Stomach (tissue), 9 donors: ENCODE measurements around the gene TAF1B. TPM values are rescaled to one million over a fixed set of nuclear protein-coding genes. Genes with fewer than 3 reads are reported as not detected.

Experiments
- DNase-seq, 2 donors: peaks; one replicate each; pipeline versions ENCODE4 v3.0.0 to v3.0.0-alpha.2; 2013 to 2019
- H3K27ac ChIP-seq, 5 donors: fragments of 200-600 bp in 4 of 5; sonication (generic) in 4 of 5; one replicate each; pipeline ENCODE4 v1.5.1; 2013 to 2019; ENCODE audit warnings: mild to moderate bottlenecking in 1 of 5, moderate library complexity in 1 of 5
- H3K27me3 ChIP-seq, 3 donors: fragments of 200-600 bp; sonication (generic); one replicate each; pipeline ENCODE4 v1.5.1; 2017 to 2019; ENCODE audit warnings: mixed run types in 1 of 3
- H3K36me3 ChIP-seq, 4 donors: fragments of 200-600 bp; sonication (generic); 1 replicate in 3 of 4; 2 replicates in 1 of 4; pipeline ENCODE4 v1.5.1; 2016 to 2019
- H3K4me1 ChIP-seq, 4 donors: fragments of 200-600 bp; sonication (generic); one replicate each; pipeline ENCODE4 v1.5.1; 2016 to 2019
- H3K4me3 ChIP-seq, 4 donors: fragments of 200-600 bp; sonication (generic) in 3 of 4; one replicate each; pipeline ENCODE4 v1.5.1; 2016 to 2019; ENCODE audit warnings: mild to moderate bottlenecking in 1 of 4
- H3K9me3 ChIP-seq, 4 donors: fragments of 200-600 bp; sonication (generic); one replicate each; pipeline ENCODE4 v1.5.1; 2016 to 2019
- CTCF ChIP-seq, 7 experiments: fragments of 450-650 bp in 4 of 7; fragments of 200-600 bp in 3 of 7; sonication (generic) in 3 of 7; IDR thresholded peaks; one replicate each; pipeline ENCODE4 v1.5.1; 2016 to 2019; ENCODE audit warnings: antibody characterized with exemption in 7 of 7, control low read depth in 2 of 7, mild to moderate bottlenecking in 1 of 7
- EP300 ChIP-seq: sonication (generic); formaldehyde crosslinking; IDR thresholded peaks from one replicate; pipeline ENCODE4 v1.6.1; 2017; ENCODE audit warnings: antibody characterized with exemption
- POLR2A ChIP-seq, 4 donors: fragments of 450-650 bp; IDR thresholded peaks; one replicate each; pipeline ENCODE4 v1.6.1; 2016; ENCODE audit warnings: antibody characterized with exemption in 4 of 4, control low read depth in 2 of 4, mild to moderate bottlenecking in 1 of 4, moderate library complexity in 1 of 4
- POLR2AphosphoS5 ChIP-seq, 3 donors: sonication (generic); formaldehyde crosslinking; IDR thresholded peaks; one replicate each; pipeline ENCODE4 v1.6.1; 2016; ENCODE audit warnings: antibody characterized with exemption in 3 of 3
- WGBS, 5 donors: extraction: QIAGEN DNeasy Blood & Tissue Kit in 3 of 5; methylation state at CpG; one replicate each; pipeline versions ENCODE4 v1.1.5 to v1.1.7; 2013 to 2018; 5-methylcytosine and 5-hydroxymethylcytosine counted together
- intact Hi-C: fragments of 100-400 bp; cut with DNase I; formaldehyde crosslinking; loops from one replicate; pipeline ENCODE4 v1.15.1; 2023; ENCODE audit warnings: low total_unique reads
- polyA plus RNA-seq, 3 donors: library from polyadenylated mRNA; stranded (reverse); fragments of 200-250 nt; gene quantifications; one replicate each; pipeline ENCODE4 v1.2.3, GENCODE V29; 2013
- total RNA-seq, 5 donors: library from RNA; depleted of rRNA; stranded (reverse); fragments of >200 nt; gene quantifications; one replicate each; pipeline versions ENCODE4 v1.1.0 to v1.2.3, GENCODE V29; 2014 to 2016
- donor health status: healthy with polysubstance abuse.
- donor health status: Bipolar disorder and iron deficiency.
- donor health status: healthy.

TAF1B gene
- total and polyA plus RNA-seq, 8 donors, result 3.8 to 34.6 (median 6.4) TPM

GRCh38 chr2:9796056-9797010, 46.9 kb upstream of the TAF1B start:
- Histone ChIP-seq H3K9me3 (no peaks in the 10 kb centered on the region), H3K4me3 (no peak overlapping the region), H3K4me1 (peaks cover 14 to 21% (median 17%) of the 10 kb centered on the region in 4 donors), H3K27me3 (no peaks in the 10 kb centered on the region), H3K27ac (no peak overlapping the region), H3K36me3 (no peaks in the 10 kb centered on the region)
- TF ChIP-seq POLR2A (IDR thresholded peaks at IDR 0.05) (no peak), POLR2AphosphoS5 (IDR thresholded peaks at IDR 0.05) (no peak), CTCF (IDR thresholded peaks at IDR 0.05) (no peak), EP300 (no peak)
- 76 to 88% (median 82%) methylated on average over 11 to 13 of the region's 13 CpGs for WGBS, 5 donors
- intact Hi-C loops, result no loop called here
- no peak for DNase-seq

- H3K9me3 ChIP-seq, result no peaks in the 10 kb centered on the region
- intact Hi-C loops, result no loop called here
- no peaks in the 10 kb centered on the region for H3K36me3 ChIP-seq
- 77 to 93% (median 88%) methylated on average over 4 of the region's 4 CpGs for WGBS, 5 donors
- DNase-seq, result no peak
- peaks cover 14 to 28% (median 18%) of the 10 kb centered on the region in 4 donors for H3K4me1 ChIP-seq
- no peak overlapping the region for H3K4me3 ChIP-seq
- TF ChIP-seq POLR2A (IDR thresholded peaks at IDR 0.05), result no peak
- TF ChIP-seq EP300, result no peak
- no peak for TF ChIP-seq CTCF (IDR thresholded peaks at IDR 0.05)
- TF ChIP-seq POLR2AphosphoS5 (IDR thresholded peaks at IDR 0.05), result no peak
- no peak overlapping the region for H3K27ac ChIP-seq
- H3K27me3 ChIP-seq, result no peaks in the 10 kb centered on the region
Observed at GRCh38 chr2:9797086-9797485, 46.2 kb upstream of the TAF1B start.

GRCh38 chr2:9797681-9798556, 45.4 kb upstream of the TAF1B start:
- peak in 1 of 2 donors; percentile 60 for DNase-seq
- intact Hi-C loops, result no loop called here
- WGBS, 5 donors, result 68 to 80% (median 70%) methylated on average over 18 of the region's 18 CpGs
- H3K4me1 ChIP-seq, result peaks cover 14 to 31% (median 22%) of the 10 kb centered on the region in 4 donors
- no peaks in the 10 kb centered on the region for H3K9me3 ChIP-seq
- H3K36me3 ChIP-seq, result no peaks in the 10 kb centered on the region
- H3K4me3 ChIP-seq, result no peak overlapping the region
- H3K27ac ChIP-seq, result no peak overlapping the region
- TF ChIP-seq POLR2AphosphoS5 (IDR thresholded peaks at IDR 0.05) (no peak), EP300 (no peak), CTCF (IDR thresholded peaks at IDR 0.05) (no peak), POLR2A (IDR thresholded peaks at IDR 0.05) (no peak)
- H3K27me3 ChIP-seq, result no peaks in the 10 kb centered on the region

- DNase-seq, result peak in 1 of 2 donors; percentile 65
- H3K4me3 ChIP-seq, result peak overlapping the region in 1 of 4 donors; percentile 18
- H3K27me3 ChIP-seq, result no peaks in the 10 kb centered on the region
- no peaks in the 10 kb centered on the region for H3K9me3 ChIP-seq
- WGBS, 5 donors, result 53 to 71% (median 62%) methylated on average over 11 of the region's 11 CpGs
- intact Hi-C loops, result no loop called here
- TF ChIP-seq POLR2A (IDR thresholded peaks at IDR 0.05) (no peak), CTCF (IDR thresholded peaks at IDR 0.05) (no peak), EP300 (no peak), POLR2AphosphoS5 (IDR thresholded peaks at IDR 0.05) (no peak)
- no peaks in the 10 kb centered on the region for H3K36me3 ChIP-seq
- no peak overlapping the region for H3K27ac ChIP-seq
- peaks cover 14 to 34% (median 23%) of the 10 kb centered on the region in 4 donors for H3K4me1 ChIP-seq
Observed at GRCh38 chr2:9799011-9799596, 44.2 kb upstream of the TAF1B start.
